GDM1 (cell line): ENCODE measurements around the gene VPS13C.
A peak's percentile ranks its signal among the peaks of the same experiment; 100 is the strongest.
"Not testable (repeated sequence)": the region's sequence is repeated elsewhere in the genome, so short reads cannot be mapped to it uniquely, and the experiment has no call there.

Experiments
- DNase-seq: peaks from one replicate; lab custom pipeline; 2025; lab: John Stamatoyannopoulos, UW

The VPS13C gene

GRCh38 chr15:62069551-62069950 lies 9.3 kb upstream of the VPS13C start:
- DNase-seq = no peak

GRCh38 chr15:62068810-62069167 lies 8.5 kb upstream of the VPS13C start:
- no peak for DNase-seq

GRCh38 chr15:62068071-62068809 lies 8.0 kb upstream of the VPS13C start:
- DNase-seq = no peak

GRCh38 chr15:62067448-62068044 lies 7.3 kb upstream of the VPS13C start:
- DNase-seq = no peak

- DNase-seq = no peak
Observed at GRCh38 chr15:62066663-62067447, 6.6 kb upstream of the VPS13C start, which contains the start of gene C2CD4A. Gene C2CD4A (plus strand): TSS chr15:62066977. CDS start chr15:62067614, 637 bp downstream.

- DNase-seq = no peak
Observed at GRCh38 chr15:62063825-62064635, 3.8 kb upstream of the VPS13C start.

GRCh38 chr15:62060896-62061280 lies 641 bp upstream of the VPS13C start:
- DNase-seq = no peak

GRCh38 chr15:62059816-62060112 lies 483 bp downstream of the VPS13C start:
- DNase-seq = peak; percentile 32

GRCh38 chr15:62059108-62059815 lies 985 bp downstream of the VPS13C start:
- DNase-seq = no peak

GRCh38 chr15:62058327-62059028 lies 1.8 kb downstream of the VPS13C start:
- no peak for DNase-seq

GRCh38 chr15:62057341-62057980 lies 2.8 kb downstream of the VPS13C start:
- DNase-seq = no peak

- no peak for DNase-seq
Observed at GRCh38 chr15:62054979-62055378, 5.3 kb downstream of the VPS13C start.

GRCh38 chr15:62053439-62054085 lies 6.7 kb downstream of the VPS13C start:
- no peak for DNase-seq

- DNase-seq = no peak
Observed at GRCh38 chr15:62052713-62053112, 7.5 kb downstream of the VPS13C start.

- DNase-seq = no peak
Observed at GRCh38 chr15:62051166-62051565, 9.1 kb downstream of the VPS13C start.

GRCh38 chr15:62050115-62050514 lies 10.1 kb downstream of the VPS13C start:
- DNase-seq = no peak

- not testable (repeated sequence) for DNase-seq
Observed at GRCh38 chr15:62048254-62048653, 12.0 kb downstream of the VPS13C start.

GRCh38 chr15:62047282-62047827 lies 12.9 kb downstream of the VPS13C start:
- DNase-seq = no peak

- DNase-seq = no peak
Observed at GRCh38 chr15:62046078-62046743, 14.0 kb downstream of the VPS13C start.
